HepG2 (cell line): Measurements from ENCODE around the gene TPI1. TPM values are rescaled to one million over a fixed set of nuclear protein-coding genes. Genes with fewer than 3 reads are reported as not detected.

Source experiments
- ARNTL ChIP-seq: sonication (generic); formaldehyde crosslinking; IDR thresholded peaks from 2 replicates; pipeline ENCODE4 v1.4.0; 2020; ENCODE audit warnings: mild to moderate bottlenecking, missing genetic modification reagents
- ELF4 ChIP-seq: sonication (generic); formaldehyde crosslinking; IDR thresholded peaks from 2 replicates; pipeline ENCODE4 v1.5.0; 2020; ENCODE audit warnings: missing genetic modification reagents, mild to moderate bottlenecking, moderate library complexity, borderline replicate concordance
- HNF4G ChIP-seq, 2 experiments: sonication (generic) in 1 of 2; formaldehyde crosslinking in 1 of 2; IDR thresholded peaks; 2 replicates each; pipeline versions ENCODE4 v1.4.0 to v1.6.1; 2011 to 2020; ENCODE audit warnings: borderline replicate concordance in 2 of 2, low read depth in 2 of 2, mild to moderate bottlenecking in 2 of 2, low read length in 1 of 2, missing genetic modification reagents in 1 of 2, moderate library complexity in 1 of 2
- POGZ ChIP-seq: sonication (generic); formaldehyde crosslinking; IDR thresholded peaks from 2 replicates; pipeline ENCODE4 v1.4.0; 2020; ENCODE audit warnings: mild to moderate bottlenecking, missing genetic modification reagents
- POLR2A ChIP-seq, 2 experiments: IDR thresholded peaks; 2 replicates each; pipeline ENCODE4 v1.6.1; 2011; ENCODE audit warnings: low read depth in 2 of 2, low read length in 2 of 2, mild to moderate bottlenecking in 1 of 2, moderate library complexity in 1 of 2; ENCODE audit not compliant: insufficient read depth in 1 of 2
- SIN3A ChIP-seq: IDR thresholded peaks from 2 replicates; pipeline ENCODE4 v1.6.1; 2011; ENCODE audit warnings: low read depth, mild to moderate bottlenecking, control low read depth, low read length, borderline replicate concordance
- TBX2 ChIP-seq: sonication (generic); formaldehyde crosslinking; IDR thresholded peaks from 2 replicates; pipeline ENCODE4 v1.5.0; 2020; ENCODE audit warnings: missing genetic modification reagents, mild to moderate bottlenecking, borderline replicate concordance
- ZBTB21 ChIP-seq: sonication (generic); formaldehyde crosslinking; IDR thresholded peaks from 2 replicates; pipeline ENCODE4 v1.4.0; 2020; ENCODE audit warnings: missing genetic modification reagents
- ZNF441 ChIP-seq: sonication (generic); formaldehyde crosslinking; IDR thresholded peaks from 2 replicates; pipeline ENCODE4 v1.7.0; 2021; ENCODE audit warnings: missing genetic modification reagents, borderline replicate concordance
- polyA plus RNA-seq, 8 experiments: library from polyadenylated mRNA; depleted of rRNA in 3 of 8; stranded (reverse) in 7 of 8; unstranded in 1 of 8; fragments of >200 nt; fragmentation: Illumina TruSeq in 4 of 8; extraction: Trizol in 4 of 8; gene quantifications; 2 replicates each; pipeline versions ENCODE4 v1.2.1 to v1.2.3, GENCODE V29; 2011 to 2016; ENCODE audit warnings: low read depth in 4 of 8, missing spikeins in 1 of 8, mixed read lengths in 1 of 8; ENCODE audit not compliant: insufficient read depth in 1 of 8
- total RNA-seq, 5 experiments: library from RNA; depleted of rRNA; stranded (reverse); fragments of >200 nt; fragmentation: Illumina TruSeq; extraction: Trizol; gene quantifications; 2 replicates each; pipeline ENCODE4 v1.2.3, GENCODE V29; 2016; ENCODE audit warnings: low read depth in 1 of 5
- TF ChIP-seq, protein P1 (sequence below): sonication (generic); formaldehyde crosslinking; IDR thresholded peaks from 2 replicates; pipeline ENCODE4 v1.4.0; 2020; ENCODE audit warnings: missing genetic modification reagents
- TF ChIP-seq, protein P2 (sequence below): IDR thresholded peaks from 2 replicates; pipeline ENCODE4 v1.6.1; 2016
- TF ChIP-seq, protein P3 (sequence below): sonication (generic); formaldehyde crosslinking; IDR thresholded peaks from 2 replicates; pipeline ENCODE4 v1.8.1; 2022; ENCODE audit warnings: low read depth, mild to moderate bottlenecking, missing genetic modification reagents

The TPI1 gene
- total and polyA plus RNA-seq, 2 of the 13 experiments (the other 11 are each of a cell fraction or from before 2014, with no cell fraction given) = 945 to 2,535 TPM

DNA sequence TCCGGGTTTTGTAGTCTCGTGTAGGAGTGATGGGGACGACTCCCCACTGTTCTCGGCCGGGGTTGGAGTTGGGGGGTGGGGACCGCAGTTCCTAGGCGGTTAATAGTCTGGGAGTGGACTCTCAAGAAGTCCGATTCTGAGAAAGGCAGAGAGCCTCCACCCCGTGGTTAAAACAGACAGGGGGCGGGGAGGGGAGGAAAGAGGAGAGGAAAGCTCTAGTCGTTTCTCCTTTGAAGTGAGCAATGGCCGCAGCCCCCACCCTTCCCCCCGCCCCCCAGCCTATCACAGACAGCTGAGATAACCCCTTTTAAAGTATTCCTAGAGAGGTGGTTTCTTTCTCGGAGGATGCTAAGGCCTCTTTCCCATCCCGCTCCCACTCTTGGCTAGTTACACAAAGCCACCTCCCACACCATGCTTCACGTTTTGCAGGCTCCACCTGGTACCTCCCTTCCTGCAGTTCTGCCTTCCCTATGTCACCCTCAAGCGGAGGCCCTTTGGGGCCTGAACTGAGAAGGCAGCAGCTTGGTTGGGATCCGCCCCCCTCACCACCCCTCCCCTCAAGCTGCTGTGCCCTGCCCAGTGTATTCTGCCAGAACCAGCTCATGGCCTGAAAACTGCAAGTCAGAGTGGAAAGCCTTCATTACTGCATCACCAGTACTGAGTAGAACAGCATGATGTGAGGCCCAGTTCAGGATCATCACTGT is 14.5 kb upstream of the TPI1 start (continued):
- TF ChIP-seq ZNF441 (CRISPR knock-in tag) = no peak
- no peak for TF ChIP-seq ZBTB21 (CRISPR knock-in tag)
- TF ChIP-seq ELF4 (CRISPR knock-in tag) = 0 out of 2 replicates have a peak, but pooled peaks have one; percentile 16
- 0 out of 2 replicates have a peak, but pooled peaks have one; percentile 6 for TF ChIP-seq ARNTL
- TF ChIP-seq, protein P1, sequence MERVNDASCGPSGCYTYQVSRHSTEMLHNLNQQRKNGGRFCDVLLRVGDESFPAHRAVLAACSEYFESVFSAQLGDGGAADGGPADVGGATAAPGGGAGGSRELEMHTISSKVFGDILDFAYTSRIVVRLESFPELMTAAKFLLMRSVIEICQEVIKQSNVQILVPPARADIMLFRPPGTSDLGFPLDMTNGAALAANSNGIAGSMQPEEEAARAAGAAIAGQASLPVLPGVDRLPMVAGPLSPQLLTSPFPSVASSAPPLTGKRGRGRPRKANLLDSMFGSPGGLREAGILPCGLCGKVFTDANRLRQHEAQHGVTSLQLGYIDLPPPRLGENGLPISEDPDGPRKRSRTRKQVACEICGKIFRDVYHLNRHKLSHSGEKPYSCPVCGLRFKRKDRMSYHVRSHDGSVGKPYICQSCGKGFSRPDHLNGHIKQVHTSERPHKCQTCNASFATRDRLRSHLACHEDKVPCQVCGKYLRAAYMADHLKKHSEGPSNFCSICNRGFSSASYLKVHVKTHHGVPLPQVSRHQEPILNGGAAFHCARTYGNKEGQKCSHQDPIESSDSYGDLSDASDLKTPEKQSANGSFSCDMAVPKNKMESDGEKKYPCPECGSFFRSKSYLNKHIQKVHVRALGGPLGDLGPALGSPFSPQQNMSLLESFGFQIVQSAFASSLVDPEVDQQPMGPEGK (CRISPR knock-in tag) = peak; percentile 12; the same call in 1 of the 2 replicates
- TF ChIP-seq, protein P2, sequence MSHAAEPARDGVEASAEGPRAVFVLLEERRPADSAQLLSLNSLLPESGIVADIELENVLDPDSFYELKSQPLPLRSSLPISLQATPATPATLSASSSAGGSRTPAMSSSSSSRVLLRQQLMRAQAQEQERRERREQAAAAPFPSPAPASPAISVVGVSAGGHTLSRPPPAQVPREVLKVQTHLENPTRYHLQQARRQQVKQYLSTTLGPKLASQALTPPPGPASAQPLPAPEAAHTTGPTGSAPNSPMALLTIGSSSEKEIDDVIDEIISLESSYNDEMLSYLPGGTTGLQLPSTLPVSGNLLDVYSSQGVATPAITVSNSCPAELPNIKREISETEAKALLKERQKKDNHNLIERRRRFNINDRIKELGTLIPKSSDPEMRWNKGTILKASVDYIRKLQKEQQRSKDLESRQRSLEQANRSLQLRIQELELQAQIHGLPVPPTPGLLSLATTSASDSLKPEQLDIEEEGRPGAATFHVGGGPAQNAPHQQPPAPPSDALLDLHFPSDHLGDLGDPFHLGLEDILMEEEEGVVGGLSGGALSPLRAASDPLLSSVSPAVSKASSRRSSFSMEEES (CRISPR knock-in tag) = 0 out of 2 replicates have a peak, but pooled peaks have one; percentile 9
- TF ChIP-seq, protein P3, sequence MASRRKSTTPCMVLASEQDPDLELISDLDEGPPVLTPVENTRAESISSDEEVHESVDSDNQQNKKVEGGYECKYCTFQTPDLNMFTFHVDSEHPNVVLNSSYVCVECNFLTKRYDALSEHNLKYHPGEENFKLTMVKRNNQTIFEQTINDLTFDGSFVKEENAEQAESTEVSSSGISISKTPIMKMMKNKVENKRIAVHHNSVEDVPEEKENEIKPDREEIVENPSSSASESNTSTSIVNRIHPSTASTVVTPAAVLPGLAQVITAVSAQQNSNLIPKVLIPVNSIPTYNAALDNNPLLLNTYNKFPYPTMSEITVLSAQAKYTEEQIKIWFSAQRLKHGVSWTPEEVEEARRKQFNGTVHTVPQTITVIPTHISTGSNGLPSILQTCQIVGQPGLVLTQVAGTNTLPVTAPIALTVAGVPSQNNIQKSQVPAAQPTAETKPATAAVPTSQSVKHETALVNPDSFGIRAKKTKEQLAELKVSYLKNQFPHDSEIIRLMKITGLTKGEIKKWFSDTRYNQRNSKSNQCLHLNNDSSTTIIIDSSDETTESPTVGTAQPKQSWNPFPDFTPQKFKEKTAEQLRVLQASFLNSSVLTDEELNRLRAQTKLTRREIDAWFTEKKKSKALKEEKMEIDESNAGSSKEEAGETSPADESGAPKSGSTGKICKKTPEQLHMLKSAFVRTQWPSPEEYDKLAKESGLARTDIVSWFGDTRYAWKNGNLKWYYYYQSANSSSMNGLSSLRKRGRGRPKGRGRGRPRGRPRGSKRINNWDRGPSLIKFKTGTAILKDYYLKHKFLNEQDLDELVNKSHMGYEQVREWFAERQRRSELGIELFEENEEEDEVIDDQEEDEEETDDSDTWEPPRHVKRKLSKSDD (CRISPR knock-in tag) = no peak
- no peak for TF ChIP-seq POLR2A (IDR thresholded peaks at IDR 0.05; ENCODE audit: insufficient read depth in 1 of 2, low read depth in 2 of 2, low read length in 2 of 2)
- no peak; the same call in 1 of the 2 replicates for TF ChIP-seq HNF4G (IDR thresholded peaks at IDR 0.05; ENCODE audit: borderline replicate concordance, low read depth, low read length)
- 0 out of 2 replicates have a peak, but pooled peaks have one; percentile 15 for TF ChIP-seq HNF4G (CRISPR knock-in tag; IDR thresholded peaks at IDR 0.05; ENCODE audit: borderline replicate concordance, low read depth)
- TF ChIP-seq TBX2 (CRISPR knock-in tag) = peak; percentile 36; the same call in 1 of the 2 replicates
- 0 out of 2 replicates have a peak, but pooled peaks have one; percentile 22 for TF ChIP-seq SIN3A
- 0 out of 2 replicates have a peak, but pooled peaks have one; percentile 2 for TF ChIP-seq POGZ (CRISPR knock-in tag)
